GOT3 (cell line): ENCODE results near the gene UBIAD1.
"Not testable (repeated sequence)": the region's sequence is repeated elsewhere in the genome, so short reads cannot be mapped to it uniquely, and the experiment has no call there.

Experiments used
- DNase-seq: peaks from one replicate; lab custom pipeline; 2025; ENCODE audit warnings: mixed read lengths; lab: John Stamatoyannopoulos, UW

UBIAD1 gene

DNA sequence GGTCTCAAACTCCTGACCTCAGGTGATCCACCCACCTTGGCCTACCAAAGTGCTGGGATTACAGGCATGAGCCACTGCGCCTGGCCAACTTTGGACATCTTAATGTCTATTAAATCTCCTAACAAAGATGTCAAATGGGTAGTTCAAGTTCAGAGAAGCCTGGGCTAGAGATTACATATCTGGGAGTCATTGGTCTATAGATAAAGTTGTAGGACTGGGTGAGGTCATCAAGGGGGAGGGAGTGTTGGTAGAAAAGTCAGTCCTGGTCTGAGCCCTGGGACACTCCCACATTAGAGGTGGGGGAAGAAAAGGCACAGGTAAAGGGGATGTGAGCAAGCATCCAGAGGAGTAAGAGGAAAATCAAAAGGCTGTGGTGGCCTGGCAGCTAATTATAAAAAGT lies 6.6 kb downstream of the UBIAD1 start:
- DNase-seq, result no peak

DNA sequence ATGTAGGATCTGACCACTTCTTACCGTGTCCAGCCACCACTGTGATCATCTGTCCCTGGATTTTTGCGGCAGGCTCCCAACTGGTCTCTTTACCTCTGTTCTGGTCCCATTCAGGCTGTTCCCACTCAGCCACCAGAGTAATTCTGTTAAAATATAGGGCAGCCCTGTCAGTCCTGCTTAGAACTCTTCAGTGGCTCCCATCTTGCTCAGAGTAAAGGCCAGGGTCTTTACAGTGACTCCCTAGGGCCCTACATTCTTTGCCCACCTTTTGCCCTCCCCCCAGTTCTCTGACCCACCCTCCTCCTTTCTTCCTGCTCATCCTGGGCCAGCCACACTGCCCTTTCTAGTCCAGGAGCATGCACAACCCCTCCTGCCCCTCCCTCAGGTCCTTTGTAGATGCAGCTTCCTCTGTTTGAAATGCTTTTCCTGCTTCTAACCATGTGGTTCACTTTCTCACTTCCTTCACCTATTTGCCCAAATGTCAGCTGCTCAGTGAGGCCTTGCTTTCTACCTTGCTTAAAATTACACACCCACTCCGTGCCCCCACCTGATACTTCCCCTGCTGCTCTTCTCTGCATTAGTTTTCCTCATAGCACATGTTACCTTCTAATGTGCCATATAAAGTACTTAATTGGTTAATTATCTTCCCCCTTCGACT lies 7.8 kb downstream of the UBIAD1 start:
- DNase-seq, result no peak

DNA sequence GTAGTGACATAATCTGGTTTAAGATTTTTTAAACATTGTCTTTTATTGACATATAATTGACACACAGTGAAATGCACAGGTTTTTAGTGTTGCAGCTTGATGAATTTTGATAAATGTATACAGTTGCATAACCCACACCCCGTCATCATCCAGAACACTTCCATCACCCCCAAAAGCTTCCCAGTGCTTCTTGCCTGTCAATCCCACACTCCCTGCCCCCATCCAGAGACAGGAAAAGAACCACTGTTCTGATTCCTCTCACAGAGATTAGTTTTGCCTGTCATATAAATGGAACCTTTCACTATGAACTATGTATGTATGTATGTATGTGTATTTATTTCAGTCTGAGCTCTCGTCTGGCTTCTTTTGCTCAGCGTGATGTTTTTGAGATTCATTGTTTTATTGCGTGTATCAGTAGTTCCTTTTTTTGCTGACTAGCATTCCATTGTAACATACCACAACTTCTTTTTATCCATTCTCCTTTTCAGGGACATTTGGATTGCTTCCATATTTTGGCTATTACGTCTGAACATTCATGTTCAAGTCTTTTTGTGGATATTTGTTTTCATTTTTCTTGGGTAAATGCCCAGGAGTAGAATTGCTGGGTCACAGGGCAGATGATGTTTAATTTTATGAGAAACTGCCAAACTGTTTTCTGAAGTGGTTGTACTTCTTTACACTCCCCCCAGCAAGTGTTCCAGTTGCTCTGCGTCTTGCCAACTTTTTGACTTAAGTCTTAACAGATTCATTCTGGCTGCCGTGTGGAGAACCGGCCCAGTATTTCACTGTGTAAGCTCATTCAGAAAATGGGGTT lies 8.7 kb downstream of the UBIAD1 start:
- no peak for DNase-seq

DNA sequence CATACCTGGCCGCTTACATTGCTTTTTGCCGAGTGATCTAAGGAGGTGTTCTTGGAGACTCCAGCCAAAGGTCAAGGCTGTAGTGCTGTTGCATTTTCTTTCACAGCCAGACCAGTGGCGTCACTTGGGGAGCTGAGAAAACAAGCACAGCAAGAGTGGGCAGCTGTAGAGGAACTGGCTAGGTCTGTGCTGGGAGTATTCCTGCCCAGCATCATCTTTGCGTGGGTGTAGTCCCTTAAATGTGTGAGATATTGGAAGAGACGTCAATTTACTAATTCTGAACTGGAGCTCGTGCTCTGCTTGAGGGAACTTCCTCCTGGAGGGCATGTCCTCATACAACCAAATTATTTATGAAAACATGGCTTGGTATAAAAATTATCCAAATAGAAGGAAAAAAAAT lies 10.2 kb downstream of the UBIAD1 start:
- DNase-seq, result no peak

DNA sequence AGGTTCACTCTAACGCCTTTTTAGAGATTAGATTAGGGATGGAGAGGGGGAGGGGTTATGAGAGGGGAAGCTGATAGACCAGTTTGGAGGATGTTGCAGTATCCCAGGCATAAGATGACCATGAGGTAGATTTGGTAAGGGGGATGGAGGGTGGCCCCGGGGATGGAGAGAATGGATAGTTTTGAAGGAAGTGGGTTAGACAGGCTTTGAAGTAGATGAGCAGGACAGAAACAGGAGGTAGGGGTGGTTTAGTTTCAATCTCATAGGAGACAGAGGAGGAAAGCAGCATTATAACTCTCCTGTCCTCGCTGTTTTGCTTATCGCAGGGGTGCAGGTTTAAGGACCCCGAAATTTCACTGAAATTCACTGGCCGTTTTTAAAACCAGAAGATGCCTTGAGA lies 11.8 kb downstream of the UBIAD1 start:
- DNase-seq, result no peak

DNA sequence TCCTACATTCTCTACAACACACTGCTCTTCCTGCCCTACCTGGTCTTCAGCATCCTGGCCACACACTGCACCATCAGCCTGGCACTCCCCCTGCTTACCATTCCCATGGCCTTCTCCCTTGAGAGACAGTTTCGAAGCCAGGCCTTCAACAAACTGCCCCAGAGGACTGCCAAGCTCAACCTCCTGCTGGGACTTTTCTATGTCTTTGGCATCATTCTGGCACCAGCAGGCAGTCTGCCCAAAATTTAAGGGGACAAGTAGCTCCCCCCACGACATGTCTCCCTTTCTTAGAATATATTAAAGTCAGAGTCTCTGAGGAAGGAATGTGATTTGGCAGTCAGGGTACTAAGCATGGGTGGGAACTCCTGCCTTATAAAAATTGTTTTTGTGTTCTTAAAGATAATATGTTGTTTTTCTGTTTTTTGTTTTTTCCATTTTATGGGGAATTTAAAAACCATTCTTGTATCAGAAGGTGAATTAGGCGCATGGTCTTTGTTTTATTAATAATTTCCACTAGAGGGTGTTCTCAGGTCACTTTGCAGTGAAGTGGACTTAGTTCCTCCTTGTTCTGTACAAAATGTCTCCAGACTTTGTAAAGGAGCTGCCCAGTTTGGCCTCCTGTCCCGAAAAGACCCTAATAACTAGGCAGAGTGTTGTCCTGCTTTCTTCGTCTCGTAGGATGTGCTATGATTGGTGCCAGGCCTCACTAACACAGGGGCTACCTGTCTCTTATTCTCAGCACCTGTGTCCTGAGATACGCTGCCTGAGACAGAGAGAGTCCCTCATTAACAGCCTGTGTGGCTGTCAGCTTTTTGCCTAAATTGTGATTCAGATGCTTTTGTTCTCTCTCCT lies 13.1 kb downstream of the UBIAD1 start:
- DNase-seq, result no peak

DNA sequence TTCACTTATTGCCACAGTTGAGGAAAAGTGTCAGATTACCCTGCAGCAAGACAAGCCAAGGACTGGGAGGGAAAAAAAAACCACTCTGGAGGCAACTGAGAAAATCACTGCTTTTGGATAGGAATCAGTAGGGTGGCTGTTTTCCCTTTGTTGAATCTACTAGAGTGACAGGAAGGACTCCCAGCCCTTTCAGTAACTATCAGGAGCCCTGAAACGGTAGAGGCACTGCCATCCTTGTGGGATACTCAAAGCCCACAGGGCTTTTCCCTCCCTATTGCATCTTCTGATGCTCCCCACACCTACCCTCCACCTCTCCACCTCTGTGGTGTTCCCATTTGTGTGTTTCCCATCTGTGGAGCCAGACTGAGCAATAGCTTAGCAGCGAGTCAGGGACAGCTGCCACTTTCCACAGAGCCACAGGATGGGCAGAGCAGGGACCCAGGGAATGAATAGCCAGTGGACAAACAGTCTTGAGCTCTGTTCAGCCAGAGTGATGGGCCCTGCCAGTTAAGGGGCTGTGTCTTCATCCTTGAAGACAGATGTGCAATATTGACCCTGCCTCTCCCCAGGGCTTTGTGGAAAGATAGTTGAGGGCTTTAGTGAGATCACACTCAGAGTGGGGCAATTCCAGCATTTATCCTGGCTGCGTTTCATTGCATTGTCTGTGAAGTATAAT lies 13.9 kb downstream of the UBIAD1 start:
- no peak for DNase-seq

DNA sequence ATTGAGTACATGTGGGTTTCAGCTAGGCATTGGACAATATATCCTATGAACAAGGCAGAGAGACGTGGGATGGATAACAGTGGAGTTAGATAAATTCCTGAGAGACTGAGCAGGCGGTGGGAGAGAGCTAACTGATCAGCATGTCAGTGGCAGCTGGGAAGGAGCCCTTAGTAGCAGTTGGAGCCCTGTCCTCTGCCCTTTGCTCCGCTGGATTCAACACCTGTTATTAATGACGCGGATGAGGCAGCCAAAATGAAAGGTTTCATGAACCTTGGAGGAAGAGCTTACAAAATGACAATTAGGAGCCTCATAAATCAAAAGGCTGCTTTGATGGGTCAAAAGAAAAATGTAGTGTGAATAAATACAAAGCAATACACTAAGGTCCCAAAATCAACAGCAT lies 16.1 kb downstream of the UBIAD1 start:
- DNase-seq, result no peak

DNA sequence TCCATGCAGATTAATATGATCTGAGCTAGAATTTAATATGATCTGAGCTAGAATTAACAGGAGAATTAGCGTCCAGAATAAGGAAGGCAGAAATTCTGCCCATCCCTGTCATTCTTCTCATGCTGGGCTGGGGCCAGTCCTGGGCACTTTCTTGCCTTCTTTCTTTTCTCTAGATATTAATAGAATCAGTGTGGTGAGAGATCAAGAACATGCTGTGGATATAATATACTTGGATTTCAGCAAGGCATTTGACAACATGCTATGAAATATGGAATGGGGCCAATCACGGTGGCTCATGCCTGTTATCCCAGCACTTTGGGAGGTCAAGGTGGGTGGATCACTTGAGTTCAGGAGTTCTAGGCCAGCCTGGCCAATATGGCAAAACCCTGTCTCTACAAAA lies 18.1 kb downstream of the UBIAD1 start:
- no peak for DNase-seq

DNA sequence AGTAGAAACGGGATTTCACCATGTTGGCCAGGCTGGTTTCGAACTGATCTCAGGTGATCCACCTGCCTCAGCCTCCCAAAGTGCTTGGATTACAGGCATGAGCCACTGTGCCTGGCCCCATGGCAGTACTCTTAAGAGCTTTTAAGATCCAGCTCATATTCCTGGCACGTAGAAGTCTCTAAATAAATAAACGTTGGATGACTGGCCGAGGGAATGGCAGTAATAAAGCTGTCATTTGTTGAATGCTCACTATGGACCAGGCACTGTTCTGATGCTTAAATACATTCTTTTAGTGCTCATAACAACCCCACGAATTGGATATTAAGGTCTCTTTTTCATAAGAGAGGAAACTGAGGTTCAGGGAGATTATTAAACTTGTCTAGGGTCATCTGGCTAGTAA lies 20.9 kb downstream of the UBIAD1 start:
- no peak for DNase-seq

DNA sequence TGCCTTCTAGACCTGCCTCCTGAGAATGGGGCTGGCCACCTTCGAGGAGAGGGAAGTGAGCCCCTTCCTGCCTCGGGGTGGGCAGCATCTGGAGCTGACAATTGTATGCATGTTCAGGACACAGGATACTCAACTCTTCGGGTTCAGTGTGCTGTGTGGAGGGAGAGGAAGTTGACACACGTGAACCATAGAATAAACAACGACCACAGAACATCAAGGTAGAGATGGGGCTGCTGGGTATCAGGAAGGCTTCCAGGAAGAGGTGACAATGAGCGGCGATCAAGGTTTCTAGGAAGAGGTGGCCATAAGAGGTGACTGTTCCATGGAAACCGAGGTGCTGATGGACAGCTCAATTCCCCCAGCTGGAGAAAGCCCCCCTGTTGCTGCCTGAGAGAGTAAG lies 22.0 kb downstream of the UBIAD1 start:
- DNase-seq, result no peak

DNA sequence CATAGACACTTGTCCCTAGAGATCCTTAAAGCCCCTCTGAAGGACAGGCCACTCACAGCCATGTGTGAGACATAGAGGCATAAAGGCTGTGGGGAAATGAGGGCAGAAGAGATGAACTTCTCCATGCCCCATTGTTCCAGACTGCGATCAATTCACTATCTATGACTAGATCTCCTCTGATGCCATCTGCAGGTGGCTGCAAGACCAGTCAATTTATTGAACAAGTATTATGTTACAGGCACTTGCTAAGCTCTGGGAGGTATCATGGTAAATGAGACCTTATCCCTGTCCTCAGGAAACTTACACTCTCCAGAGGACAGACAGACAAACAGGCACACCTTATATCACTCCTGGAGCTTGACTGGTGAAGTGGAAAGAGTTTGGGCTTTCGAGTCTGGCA lies 22.9 kb downstream of the UBIAD1 start:
- no peak for DNase-seq

DNA sequence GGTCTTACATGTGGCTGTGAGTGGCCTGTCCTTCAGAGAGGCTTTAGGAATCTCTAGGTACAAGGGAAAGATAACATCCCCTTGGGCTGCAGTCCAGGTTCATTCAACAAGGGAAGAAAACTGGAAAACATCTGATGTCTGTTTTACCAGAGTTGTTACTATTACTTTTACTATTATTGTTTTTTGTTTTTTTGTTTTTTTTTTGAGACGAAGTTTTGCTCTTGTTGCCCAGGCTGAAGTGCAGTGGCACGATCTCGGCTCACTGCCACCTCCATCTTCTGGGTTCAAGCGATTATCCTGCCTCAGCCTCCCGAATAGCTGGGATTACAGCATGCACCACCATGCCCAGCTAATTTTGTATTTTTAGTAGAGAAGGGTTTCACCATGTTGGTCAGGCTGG lies 24.8 kb downstream of the UBIAD1 start:
- DNase-seq, result not testable (repeated sequence)

DNA sequence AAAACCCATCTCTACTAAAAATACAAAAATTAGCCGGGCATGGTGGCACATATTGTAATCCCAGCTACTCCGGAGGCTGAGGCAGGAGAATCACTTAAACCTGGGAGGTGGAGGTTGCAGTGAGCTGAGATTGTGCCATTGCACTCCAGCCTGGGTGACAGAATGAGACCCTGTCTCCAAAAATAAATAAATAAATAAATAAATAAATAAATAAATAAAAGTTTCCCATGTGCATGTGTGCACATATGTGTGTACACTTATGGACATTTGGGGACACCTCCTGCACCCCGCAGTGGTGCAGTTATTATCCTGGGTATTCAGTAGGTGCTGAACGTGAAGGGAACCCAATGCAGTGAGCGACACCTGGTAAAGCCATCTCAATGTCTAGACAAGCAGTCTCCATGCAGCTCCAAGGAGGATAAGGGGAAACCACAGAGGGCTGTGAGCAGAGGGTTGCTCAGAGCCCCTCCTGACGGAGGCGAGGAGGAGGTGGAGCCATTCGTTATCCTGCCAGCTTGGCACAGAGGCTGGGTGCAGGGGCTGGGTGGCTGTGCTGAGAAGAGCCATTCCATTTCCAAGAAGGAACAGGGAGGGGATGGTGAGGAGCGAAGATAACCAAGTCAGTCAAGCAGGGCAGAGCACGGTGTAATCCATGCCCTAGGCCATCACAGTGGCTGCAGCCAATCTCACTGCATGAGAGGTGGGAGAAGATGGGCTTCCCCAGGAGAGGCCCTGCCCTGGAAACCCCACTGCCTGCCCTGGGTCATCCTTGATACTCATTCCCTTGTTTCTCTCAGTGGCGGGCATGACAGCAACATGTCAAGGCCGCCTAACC lies 25.6 kb downstream of the UBIAD1 start:
- DNase-seq, result no peak

DNA sequence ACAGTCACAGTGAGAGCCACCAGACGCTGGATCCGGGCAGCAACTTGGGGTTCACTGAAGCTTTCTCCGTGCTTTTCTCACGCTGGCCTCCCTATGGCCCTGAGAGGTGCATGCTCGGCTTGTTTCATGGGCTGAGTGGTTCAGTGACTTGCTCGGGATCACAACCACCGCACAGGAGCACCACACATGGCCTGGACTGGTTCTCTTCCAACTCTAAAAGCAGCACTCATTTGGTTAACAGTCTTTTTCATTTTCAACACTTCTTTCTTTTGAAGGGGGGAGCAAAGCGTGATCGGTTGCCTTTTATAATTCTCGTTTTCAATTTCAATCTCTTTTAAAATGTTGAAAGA lies 26.2 kb downstream of the UBIAD1 start:
- DNase-seq, result no peak

DNA sequence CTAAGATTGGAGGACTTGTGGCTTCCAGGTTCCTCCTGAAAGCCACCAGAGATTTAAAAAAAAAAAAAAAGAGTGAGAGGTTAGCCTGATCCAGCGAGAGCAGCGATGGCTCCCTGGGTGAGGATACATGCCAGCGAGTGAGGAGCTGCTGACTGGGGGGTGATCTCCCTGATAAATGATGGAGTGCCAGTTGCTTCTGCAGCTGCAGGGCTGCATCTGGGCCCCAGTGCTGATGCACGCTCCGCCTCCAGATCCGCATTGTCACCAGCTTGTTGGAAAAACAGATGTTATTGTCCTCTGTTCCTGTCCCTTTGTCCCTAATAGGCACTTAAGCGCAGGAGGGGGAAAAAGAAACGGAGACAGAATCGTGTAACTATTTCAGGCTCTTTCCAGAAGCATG lies 28.6 kb downstream of the UBIAD1 start:
- DNase-seq, result no peak

DNA sequence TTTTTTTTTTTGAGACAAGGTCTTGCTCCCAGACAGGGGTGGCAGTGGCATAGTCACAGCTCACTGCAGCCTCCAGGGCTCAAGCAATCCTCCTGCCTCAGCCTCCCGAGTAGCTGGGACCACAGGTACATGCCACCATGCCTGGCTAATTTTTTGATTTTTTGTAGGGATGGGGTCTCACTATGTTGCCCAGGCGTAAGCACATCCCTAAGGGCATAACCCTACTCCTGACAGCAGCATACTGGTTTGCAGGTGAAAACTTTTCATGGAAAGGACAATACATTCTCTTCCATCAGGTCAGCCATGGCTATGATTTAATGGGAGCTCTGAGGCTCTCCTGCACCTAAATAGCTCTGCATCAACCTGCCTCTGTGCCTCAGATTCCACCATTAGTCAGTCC lies 29.4 kb downstream of the UBIAD1 start:
- no peak for DNase-seq

DNA sequence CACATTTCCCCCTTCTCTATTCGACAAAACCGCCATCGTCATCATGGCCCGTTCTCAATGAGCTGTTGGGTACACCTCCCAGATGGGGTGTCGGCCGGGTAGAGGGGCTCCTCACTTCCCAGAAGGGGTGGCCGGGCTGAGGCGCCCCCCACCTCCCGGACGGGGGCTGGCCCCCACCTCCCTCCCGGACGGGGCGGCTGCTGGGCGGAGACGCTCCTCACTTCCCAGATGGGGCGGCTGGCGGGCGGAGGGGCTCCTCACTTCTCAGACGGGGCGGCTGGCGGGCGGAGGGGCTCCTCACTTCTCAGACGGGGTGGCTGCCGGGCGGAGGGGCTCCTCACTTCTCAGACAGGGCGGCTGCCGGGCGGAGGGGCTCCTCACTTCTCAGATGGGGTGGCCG lies 32.5 kb downstream of the UBIAD1 start:
- not testable (repeated sequence) for DNase-seq

DNA sequence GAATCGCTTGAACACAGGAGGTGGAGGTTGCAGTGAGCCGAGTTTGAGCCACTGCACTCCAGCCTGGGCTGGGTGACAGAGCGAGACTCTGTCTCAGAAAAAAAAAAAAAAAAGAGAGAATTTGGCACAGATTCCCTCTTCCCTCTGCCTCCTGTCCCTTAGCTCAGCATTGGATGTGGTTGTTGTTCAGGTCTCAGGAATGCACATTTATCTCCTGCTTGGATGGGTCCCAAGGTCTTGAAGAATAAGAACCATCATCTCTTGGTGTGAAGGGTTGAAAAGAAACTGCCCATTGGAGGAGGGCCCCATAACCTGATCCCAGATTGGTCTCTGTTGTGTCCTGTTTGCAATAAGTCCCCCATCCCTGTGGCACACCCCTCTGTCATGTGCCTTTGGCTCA lies 34.9 kb downstream of the UBIAD1 start:
- DNase-seq, result no peak

DNA sequence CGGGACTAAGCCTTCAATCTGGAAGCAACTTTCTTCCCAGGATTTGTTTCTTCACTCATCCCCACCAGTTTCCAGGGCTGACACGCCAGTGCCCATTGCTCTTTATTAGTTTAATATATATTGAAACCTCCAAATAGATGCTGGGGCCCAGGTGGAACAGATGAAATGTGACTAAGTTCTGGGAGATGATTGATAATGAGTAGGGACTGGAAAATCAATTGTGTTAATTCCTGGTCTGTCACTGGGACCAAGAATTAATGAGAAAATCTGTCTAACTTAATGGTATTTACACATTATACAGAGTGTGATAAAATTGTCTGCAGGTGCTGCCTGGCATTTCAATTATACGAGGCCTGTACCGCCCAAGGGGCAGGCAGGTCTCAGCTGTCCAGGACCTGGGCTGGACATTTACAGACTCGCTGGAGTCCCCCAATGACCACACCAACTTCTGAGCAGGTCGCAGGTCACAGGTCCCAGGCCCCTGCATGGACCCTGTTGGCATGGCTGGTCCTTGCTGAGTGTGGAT lies 35.8 kb downstream of the UBIAD1 start:
- DNase-seq, result no peak

DNA sequence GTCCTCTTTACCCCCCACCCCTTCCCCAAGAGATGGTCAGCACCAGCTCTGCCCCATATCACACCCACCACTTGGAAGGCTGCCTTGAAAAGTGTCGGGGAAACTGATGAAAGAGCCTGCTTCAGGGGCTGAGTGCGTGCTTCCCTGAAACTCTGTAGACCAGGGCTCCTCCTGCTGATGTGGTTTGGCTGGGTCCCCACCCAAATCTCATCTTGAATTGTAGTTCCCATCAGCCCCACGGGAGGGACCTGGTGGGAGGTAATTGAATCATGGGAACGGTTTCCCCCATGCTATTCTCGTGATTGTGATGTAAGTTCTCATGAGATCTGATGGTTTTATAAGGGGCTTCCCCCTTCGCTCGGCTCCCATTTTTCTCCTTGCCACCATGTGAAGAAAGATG lies 36.4 kb downstream of the UBIAD1 start:
- DNase-seq, result no peak
